GM21737 (cell line): ENCODE measurements around the gene SNX27.
A peak's percentile ranks its signal among the peaks of the same experiment; 100 is the strongest.

Experiments
- ATAC-seq: cut with Tn5 transposase; IDR thresholded peaks from one replicate; pipeline ENCODE4 v1.9.1; 2021; ENCODE audit warnings: mild to moderate bottlenecking, moderate library complexity; ENCODE audit not compliant: unreplicated experiment

SNX27 gene

DNA sequence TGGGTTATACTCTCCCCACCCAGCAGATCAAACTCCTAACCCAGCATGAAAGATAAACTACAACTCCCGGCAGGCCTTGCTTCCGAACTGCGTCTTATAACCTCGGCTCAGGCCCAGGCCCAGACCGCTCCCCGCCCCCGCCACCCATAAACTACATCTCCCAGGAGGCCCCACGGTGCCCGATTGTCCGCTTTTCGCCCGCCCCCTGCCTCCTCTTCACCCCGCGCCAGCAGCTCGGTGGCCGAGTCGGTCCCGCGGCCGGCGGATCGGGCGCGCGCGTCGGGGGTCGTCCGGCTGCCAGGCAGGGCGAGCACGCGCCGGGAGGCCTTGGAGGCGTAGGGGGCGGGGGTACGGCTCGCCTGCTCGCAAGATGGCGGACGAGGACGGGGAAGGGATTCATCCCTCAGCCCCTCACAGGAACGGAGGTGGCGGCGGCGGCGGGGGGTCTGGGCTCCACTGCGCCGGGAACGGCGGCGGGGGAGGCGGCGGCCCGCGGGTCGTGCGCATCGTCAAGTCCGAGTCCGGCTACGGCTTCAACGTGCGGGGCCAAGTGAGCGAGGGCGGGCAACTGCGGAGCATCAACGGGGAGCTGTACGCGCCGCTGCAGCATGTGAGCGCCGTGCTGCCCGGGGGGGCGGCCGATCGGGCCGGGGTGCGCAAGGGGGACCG lies at the start of gene SNX27:
TSS of gene SNX27 (plus strand) at position 219 of the 669 bp plus-strand sequence. CDS start at position 371, 152 bp downstream.
- ATAC-seq, result peak; percentile 89

DNA sequence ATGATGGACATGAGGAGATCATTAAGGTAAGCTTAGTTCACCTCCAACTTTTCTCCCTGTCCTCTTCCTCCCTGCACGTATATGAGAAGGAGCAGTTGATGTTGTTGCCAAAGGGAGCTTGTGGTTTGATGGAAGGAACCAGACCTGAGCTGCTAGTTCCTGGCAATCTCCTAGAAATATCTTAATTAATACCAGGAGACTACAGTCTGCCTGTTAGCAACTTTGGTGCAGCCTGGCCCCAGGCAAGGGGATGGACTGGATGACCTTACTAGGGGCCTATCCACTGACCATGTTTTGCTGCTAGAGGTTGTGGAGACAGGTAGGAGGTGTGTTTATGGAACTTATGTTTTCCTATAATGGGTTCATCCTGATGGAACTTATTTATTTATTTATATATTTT lies 49.2 kb upstream of the SNX27 start:
- ATAC-seq, result no peak

DNA sequence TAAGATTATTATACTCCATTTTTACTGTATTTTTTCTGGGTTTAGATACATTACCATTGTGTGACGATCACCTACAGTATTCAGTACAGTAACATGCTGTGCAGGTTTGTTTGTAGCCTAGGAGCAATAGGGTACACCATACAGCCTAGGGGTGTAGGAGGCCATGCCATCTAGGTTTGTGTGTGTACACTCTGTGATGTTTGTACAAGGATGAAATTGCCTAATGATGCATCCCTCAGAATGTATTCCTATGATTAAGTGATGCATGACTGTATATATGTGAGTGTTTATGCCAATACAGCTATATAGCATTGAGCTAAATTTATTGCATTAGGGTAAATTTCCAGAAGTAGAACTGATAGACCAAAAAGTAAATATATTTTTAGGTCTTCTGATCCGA lies 48.5 kb upstream of the SNX27 start:
- no peak for ATAC-seq

DNA sequence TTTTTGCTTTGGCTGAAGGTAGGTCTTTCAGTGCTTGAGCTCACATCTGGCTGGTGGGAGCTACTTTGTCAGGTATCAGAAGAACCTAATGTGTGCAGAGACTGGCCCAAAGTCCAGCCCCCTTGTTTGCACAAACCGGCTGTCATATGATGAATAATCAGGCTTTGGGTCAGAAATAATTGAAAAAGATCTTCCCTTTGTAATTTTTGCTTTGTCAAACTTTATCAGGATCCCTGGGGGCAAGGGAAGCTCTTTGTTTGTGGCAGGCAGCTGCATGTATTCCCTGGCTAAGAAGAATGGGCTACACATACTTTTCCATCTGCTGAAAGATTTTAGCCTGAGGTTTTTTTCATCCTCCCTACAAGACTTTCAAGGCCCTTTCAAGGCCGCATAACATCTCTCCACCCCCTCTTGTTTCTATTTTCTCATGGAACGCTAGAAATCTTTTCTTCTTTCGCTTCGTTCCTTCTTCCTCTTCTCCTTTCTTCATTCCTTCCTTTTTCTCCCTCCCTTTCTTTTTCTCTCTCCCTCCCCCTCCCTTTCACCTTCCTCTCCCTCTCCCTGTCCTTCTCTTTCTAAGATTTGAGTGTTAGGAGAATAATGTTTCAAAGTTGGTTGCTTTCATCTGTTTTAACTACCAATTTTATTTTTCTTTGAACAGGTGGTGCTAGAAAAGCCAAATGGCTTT lies 46.2 kb upstream of the SNX27 start:
- no peak for ATAC-seq

DNA sequence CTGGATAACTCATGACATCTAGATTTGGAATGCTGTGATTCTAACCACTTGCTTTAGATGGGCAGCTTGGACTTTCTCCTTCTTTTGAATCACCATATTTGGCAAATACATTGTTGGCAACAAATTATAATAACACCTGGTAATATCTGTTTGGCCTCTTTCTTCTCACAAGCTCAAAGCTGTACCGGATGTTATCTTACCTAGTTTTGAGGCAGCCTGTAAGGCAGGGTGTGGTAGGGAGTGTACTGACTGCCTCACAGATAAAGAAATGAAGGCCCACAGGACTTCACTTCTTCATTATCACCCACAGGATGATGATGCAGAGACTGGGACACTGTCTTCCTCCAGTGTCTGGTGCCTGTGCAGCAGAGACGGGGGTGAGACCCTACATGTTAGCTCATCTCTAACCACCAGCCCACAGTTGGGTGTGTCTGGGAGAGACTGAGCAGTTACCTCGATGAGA lies 43.2 kb upstream of the SNX27 start:
- ATAC-seq, result no peak

DNA sequence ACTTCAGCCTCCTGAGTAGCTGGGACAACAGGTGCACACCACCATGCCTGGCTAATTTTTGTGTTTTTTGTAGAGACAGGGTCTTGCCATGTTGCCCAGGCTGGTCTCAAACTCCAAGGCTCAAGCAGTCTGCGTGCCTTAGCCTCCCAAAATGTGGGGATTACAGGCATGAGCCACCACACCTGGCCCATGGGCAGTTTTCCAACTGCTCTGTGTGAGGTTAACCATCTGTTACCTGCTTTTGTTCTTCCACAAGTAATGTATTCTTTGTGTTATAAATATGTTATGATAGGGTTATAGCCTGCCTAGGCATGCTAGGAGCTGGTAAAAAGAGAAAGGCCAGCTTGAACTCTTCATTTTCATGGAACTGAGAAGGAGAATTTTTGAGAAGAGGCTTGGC lies 41.0 kb upstream of the SNX27 start:
- no peak for ATAC-seq

DNA sequence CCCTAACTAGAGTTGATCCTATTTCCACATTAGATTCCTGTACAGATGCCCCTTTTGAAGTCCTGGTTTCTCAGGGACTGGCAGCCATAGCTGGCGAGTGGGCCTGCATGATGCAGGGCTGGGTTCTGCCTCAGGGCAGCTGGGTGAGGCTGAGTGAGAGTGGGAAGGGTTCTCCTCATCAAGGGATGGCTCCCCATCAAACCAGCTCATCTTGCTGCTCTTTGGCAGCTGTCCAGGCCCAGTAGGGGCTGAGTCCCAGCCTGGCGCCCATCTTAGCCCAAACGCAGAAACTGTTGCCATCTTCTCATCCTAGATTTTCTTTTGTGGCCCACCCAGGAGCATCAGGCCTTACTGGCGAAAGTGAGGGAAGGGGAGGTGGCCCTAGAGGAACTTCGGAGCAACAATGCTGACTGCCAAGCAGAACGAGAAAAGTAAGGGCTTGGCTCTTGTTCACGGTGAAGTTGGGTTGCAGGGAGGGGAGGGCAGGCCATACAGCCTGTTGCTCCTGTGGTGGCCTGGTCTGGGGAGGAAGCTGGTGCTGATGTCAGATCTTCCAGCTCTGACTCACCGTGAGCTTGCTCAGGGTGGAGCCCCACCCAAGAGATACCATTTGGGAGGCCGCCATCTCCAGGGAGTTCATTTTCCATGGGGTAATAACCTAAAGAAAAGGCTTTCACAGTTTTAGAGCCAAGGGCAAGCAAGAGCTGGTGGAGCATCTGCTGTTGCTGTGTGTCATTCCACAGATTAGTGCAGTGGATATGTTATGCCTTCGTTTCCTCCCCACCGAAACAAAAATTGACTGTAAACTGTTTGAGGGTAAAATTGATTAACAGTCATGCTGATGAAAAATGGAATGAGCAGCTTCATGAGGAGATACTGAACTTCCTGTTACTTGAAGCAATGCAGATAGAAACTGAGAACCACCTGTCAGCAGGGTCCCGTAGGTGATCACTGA lies 37.0 kb upstream of the SNX27 start:
- ATAC-seq, result no peak

DNA sequence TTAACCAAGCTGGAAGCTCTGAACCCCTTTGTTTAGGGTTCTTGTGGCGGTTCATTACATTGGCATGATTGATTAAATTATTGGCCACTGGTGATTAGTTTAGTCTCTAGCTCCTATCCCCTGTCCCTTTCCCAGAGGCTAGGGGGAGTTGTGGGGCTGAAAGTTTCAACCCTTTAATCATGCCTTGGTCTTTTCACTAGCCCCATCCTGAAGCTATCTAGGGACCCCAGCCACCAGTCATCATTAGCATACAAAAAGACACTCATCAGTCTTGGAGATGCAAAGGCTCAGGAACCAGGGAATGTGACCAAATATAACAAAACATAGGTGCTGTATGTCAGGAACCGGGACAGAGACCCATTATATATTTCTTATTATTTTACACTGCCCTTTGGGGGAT lies 34.7 kb upstream of the SNX27 start:
- ATAC-seq, result no peak

DNA sequence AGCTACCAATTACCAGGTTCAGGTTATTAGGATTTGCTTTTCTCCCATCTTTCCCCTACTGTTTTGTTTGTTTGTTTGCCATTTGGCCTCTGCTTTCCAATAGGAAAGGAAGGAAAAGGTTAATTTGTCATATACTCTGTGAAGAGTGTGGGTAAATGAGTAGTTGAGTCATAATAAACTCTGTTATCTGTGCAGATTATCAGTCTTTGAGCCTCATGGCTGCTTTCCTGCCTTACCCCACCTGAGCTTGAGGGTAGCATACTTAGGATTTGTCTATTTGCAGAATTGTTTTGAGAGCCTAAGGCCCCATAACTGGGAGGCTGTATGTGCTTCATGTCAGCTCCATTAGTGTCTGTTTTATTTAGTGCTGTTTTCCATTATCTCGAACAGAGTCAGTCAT lies 32.9 kb upstream of the SNX27 start:
- no peak for ATAC-seq

DNA sequence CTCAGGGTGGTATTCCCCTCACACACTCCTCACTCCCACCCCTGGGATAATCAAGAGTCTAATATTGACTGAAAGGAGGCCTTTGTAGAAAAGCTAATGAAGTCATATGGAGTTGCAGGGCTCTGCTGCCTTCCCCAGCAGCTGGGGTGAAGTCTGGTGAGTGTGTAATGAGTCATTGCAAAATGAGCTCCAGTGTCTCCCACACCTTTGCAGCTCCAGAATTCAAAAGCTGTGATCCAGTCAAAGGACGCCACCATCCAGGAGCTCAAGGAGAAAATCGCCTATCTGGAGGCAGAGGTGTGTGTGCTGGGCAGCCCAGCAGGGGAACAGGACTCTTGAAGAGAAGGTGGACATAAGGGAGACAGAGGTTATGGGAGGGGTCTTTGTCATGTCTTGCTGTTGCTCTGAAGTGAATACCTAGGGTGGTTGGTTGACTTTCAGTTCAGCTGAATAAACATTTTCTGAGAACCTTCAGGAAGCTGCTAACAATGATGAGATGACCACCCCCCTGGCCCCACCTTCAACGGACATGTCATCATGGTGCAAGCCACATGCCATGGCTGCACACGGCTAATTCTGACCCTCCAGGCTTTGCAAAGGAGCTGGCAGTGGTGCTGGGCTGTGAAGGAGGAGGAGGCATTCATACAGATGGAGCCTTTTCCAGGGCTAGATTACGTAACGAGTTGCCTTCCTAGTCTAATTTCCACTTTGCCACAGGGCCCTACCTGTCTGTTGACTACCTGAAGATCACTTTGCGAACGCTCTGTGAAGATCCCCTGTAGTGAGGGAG lies 32.2 kb upstream of the SNX27 start:
- no peak for ATAC-seq

DNA sequence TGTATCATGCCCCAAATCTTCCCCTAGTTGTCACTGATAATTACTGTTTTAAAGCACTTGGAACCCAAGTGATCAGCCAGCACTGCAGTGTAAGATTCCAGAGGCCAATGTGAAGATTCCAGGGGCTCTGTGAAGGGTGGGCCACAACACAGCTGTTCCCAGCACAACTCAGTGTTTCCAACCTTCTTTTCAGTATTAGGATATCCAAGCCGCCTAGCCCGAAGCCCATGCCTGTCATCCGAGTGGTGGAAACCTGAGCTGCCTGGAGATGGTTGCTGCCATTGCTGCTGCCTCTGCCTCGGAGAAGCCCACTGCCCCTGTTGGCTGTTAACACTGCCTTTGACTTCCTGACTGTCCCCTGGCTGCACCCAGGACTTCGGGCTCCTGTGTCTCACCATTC lies 30.4 kb upstream of the SNX27 start:
- ATAC-seq, result no peak

DNA sequence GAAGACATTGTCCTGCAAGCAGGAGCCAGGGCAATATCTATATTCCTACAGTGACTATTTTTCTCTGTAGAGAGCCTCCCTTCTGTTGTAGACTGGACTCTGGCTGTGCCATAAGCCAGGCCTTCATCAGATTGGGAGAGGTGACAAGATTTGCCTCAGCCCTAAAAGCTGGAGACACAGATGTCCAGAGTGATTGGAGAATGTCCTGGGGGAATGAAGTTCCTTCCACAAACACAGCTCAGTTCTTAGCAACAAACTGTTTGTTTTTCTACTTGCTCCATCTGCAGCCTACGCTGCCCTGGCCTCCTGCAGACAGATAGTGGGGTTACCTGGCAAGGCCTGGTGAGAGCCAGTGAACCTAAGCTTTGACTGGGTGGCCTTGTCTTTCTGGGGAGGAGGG lies 29.9 kb upstream of the SNX27 start:
- ATAC-seq, result no peak

DNA sequence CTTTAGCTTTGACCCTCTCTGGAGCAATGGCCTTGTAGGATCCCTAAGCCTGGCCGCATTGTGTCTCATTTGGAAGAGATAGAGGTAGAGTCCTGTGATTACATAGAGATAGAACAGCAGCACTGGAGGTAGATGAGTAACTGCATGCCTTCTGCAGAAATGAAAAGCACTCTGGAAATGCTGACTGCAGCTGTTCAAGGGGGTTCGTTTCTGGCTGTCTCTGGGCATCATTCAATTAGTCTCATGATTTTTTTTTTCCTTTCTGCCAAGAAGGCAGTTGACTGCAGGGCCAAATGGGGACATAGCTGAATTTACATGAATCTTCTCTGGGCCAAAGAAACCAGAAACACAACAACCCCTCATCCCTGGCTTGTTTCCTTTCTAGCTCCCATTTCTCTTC lies 28.1 kb upstream of the SNX27 start:
- no peak for ATAC-seq

DNA sequence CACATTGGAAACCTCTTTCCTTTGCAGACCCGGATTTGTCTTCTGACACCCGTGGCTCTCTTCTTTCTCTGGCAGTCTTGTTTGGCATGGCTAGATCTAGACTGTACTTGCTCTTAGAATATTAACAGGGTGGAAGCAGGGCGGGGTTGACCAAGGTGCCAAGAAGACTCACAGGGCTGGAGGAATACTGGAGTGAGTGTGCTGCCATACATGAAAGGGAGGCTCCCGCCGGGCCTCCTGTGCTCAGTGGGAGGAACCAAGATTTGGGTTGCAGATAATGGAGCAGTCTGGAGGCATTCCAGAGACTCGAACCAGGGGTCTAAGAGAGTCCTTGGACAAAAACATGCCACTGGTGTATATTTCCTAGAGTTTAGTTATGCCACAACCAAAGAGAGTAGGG lies 27.6 kb upstream of the SNX27 start:
- ATAC-seq, result no peak

DNA sequence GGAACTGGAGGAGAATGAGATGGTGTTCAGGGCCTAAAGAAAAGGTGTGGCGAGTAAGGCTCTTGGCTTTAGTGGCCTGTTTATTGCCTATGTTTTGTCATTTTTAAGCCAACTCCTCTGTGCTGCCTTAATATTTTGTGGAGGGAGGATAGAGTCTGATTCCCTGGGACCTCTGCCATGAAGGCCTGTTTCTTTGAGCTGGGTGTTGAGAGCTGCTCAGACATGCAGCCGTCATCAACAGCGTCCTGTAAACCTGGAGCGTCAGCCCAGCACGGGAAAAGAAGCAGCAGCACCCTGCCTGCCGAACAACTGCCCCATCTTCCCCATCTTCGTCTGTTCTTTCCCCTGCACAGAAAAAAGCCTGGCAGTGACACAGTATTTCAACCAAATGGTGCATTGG lies 27.1 kb upstream of the SNX27 start:
- no peak for ATAC-seq

DNA sequence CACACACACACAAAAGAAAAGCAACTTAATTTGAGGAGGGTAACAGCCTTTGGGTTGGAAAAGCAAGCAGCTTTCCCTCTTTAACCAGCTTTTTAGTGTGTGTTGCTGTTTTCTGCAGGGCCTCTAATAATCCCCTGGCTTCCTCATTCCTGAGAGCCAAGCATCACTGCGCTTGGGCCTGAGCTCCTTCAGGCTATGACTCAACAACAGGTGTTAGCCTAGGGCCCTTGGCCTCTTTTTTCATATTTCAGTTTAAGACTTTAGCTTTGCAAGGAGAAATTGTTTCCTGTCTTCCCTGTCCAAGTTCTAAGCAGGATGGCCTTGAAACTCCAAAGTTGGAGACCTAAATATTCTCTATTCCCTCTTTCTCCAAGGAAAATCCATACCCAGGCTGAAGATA lies 26.2 kb upstream of the SNX27 start:
- ATAC-seq, result no peak

DNA sequence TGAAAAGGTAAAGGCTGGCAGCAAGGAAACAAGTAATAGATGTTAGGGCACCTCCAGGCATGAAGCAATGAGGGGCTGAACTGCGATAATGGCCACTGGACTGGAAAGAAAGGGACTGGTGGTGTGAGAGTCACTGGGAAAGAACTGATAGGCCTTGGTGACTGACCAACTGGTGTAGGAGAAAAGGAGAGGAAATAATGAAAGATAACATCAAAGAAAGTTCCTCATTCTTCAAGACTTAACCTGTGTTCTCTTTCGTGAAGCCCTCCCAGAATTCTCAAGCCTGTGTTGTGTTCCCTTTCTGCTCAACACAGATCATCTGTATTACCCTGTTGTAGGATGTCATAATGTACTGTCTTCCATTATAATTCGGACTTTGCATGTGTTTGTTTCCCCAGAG lies 20.9 kb upstream of the SNX27 start:
- no peak for ATAC-seq

DNA sequence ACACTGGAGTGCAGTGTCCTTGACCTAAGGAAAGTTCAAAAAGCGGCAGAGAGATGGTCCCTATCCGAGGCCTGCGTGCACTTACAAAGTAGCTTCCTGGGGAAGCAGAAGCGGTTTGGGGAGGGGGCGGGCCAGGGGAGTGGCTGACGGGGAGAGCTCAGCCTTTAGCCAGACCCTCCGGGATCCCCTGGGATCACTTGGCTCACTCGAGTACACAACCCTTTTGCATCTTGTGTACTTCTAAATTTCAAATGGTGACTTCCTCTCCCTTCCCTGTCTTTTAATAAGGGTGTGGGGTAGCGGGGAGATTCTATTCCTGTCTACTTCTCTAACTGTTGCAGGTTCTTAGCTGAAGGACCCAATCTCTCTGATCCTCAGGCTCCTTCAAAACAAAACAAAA lies 18.1 kb upstream of the SNX27 start:
- no peak for ATAC-seq

DNA sequence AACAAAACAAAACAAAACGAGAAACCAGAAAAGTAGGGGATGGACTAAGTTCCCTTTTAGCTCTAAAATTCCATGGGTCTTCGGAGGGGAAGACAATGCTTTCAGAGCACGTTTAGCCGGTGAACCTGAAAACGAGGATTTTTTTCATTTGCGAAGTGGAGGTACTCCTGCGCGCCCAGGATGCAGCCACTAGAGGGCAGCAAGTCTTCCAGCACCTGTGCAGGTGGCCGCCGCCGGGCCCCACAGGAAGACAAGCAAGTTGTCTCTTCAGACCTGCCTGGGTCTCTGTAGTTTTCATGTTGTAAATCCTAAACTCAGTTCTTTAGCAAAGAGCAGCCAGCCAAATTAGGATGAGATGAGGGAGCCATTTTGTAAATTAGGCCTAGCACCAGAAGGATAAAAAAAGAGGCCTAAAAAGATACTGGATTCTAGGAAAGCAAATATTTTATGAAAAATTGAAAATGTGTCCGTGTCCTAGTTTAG lies 17.7 kb upstream of the SNX27 start:
- no peak for ATAC-seq

DNA sequence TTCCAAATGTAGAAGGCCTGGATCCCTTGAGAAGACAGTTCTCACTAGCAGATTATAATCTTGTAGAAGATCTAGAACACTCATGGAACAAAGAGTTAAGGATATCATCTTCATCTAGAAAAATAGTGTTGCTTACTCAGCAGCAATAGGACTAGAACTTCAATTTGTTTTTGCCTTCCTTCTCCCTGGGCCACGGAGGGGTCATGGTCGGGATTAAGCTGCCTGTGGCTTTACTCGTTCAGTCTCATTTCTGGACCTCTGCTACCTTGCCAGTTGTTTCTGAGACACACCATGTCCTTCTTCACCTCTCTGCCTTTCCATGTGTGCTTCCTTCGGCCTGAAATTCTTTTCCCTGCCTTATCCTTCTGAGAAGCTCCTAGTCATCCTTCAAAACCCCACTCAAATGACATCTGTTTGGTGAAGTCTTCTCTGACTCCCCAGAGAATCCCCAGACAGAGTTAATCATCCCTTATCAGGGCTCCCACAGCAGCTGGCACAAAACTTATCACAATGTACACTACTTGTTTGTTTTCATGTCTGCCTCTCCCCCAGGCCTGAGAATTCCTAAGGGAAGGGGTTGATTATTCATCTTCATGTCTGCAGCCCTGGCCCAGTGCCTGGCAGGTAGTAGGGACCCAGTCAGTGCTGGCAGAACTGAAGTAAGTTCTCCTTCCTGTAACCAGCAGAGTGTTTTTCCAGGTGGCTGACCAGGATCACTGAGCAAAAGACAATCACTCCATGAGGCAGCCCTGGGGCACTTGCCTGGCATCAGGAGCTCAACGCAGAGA lies 15.5 kb upstream of the SNX27 start:
- ATAC-seq, result no peak
